Central memory CD4-positive, alpha-beta T cell (primary cell): Measurements from ENCODE around the gene CYB5R4.

Source experiments
- DNase-seq: peaks from one replicate; pipeline ENCODE4 v3.0.0; 2022
- total RNA-seq, 3 experiments: gene quantifications; one replicate each; lab custom pipeline; 2026; lab: John Stamatoyannopoulos, UW

CYB5R4 gene, protein sequence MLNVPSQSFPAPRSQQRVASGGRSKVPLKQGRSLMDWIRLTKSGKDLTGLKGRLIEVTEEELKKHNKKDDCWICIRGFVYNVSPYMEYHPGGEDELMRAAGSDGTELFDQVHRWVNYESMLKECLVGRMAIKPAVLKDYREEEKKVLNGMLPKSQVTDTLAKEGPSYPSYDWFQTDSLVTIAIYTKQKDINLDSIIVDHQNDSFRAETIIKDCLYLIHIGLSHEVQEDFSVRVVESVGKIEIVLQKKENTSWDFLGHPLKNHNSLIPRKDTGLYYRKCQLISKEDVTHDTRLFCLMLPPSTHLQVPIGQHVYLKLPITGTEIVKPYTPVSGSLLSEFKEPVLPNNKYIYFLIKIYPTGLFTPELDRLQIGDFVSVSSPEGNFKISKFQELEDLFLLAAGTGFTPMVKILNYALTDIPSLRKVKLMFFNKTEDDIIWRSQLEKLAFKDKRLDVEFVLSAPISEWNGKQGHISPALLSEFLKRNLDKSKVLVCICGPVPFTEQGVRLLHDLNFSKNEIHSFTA
- 33.2 to 50.3 (median 46.2) reads per million in 3 experiments for total RNA-seq

DNA sequence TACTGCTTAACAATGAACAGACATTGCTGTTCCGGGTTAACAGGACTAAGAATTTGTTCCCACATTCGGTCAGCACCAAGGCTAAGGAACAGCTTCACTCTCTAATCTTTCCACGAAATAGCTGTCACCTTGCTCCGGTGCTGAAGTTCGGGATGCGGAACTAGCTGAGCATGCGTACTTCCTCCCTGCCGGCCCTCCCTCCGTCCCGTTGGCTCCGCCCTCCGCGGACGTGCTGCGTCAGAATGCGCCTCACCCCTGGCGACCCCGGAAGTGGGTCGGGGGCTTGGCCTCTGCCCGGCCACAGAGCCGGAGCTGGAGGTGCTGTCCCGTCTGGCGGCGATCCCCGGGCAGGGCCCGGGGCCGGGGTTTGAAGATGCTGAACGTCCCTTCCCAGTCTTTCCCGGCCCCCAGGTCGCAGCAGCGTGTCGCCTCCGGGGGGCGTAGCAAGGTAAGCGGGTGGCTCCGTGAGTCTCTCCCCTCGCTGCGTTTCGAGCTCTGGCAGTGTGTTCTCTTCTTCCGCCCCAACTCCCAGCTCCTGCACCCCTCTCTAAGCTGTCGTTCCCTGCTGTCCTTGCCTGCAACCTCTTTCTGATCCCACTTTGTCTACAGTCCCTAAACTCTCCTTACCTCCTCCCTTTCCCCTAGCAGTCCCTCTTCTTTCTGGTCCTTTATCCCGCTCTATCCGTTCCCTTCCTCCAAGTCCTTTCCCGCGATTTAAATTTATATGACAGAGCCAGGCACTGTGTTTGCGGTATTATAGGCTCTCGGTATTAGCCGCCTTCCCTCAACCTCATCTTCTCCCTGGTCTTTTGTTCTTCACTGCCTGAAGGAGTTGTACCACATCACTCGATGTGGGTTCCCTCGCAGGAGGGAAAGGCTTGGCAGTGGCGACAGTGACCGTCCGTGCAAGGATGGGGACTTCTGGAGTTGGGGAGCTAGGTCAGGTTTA lies at the start of gene CYB5R4:
Gene CYB5R4, plus strand, starts transcription at position 280 of the 949 bp plus-strand sequence. Its CDS starts 94 bp downstream, at position 374.
- peak; percentile 93 for DNase-seq

DNA sequence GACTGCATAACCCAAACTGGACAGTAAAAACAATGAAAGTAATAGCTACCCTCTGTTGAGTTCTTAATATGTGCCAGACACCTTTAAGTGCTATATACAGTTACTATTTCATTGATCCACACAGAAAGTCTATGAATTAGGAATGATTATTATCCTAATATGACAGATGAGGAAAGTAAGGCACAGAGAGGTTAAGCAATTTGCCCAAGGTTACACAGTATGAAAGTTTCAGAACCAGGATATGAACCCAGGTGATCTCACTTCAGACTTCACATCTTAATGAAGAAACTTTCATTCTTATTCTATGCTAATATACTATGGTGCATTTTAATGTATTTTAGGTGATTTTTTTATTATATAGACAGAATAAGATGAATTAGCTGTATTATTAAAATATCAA lies 46.9 kb upstream of the CYB5R4 start:
- DNase-seq, result no peak

DNA sequence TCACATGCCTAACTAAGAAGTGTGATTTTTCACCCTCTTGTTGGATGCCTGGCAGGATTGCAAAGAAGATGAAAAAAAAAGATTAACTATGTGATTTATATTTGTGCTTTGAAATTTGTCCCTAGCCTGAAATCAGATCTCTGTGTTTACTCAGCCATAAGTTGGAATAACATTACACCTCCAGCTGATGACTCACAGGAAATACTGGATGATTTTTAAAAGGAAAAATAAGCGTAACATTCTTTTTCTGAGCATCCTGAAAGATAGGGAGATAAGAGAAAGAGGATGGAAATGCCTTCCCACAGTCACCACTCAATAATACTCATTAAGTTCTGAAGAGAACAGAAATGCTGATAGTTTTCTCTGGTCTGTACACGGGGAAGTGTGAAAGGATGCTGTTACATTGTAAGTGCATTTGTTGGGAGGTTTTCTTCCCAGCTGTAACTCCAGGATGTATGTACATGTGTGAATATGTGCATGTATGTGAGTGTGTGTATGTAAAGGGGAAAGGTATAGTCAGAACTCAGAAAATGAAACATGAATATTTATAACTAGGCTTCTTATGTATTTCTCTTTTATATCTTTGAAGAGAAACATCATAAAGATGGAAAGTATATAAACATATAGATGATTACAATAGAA lies 43.7 kb upstream of the CYB5R4 start:
- no peak for DNase-seq

DNA sequence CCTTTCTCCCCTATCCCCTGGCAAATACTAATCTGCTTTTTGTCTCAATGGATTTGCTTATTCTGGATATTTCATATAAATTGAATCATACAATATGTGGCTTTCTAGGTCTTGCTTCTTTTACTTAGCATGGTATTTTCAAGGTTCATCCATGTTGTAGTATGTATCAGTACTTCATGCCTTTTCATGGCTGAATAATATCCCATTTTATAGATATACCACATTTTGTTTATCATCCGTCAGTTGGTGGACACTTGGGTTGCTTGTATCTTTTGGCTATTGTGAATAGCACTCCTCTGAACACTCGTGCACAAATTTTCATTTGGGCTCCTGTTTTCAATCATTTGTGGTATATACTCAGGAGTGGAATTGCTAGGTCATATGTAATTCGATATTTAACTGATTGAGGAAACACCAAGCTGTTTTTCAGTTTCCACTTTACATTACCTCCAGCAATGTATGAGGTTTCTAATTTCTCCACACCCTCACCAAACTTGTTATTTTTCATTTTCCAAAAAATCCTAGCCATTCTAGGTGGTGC lies 36.8 kb upstream of the CYB5R4 start:
- DNase-seq, result no peak

DNA sequence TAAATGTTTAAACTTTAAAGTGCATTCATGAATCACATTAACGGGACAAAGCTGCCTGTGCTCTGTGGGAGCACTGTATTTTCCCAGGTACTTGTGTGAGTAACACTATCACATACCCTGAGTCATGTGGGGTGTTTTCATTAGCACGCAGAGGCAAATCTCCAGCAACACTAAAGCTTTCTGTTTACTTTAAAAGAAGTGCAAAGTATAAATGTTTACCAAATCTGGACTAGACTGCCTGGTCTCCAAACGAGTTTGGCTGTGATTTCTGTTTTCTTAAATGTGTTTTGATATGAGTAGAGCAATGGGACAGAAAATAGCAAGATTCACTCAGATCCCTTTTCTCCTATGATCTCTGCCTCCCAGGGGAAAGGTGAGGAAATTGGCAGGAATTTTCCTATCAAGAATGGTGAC lies 35.1 kb upstream of the CYB5R4 start:
- no peak for DNase-seq

DNA sequence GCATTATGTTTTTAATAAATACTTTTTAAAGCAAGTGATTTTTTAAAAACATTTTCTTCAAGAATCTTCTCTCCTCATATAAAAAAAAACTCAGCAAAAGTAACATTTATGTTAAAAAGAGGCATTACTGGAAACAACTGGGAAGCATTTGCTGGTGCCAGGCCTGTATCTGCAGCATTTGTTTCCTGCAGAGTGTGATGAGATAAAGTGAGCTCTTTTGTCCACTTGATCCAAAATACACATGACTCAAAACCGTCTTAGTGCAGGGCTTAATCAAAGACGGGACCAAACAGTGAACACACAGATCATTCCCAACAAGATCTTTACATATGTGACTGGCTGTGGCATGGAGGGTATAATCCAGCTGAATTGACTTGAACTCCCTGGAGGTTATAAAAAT lies 34.7 kb upstream of the CYB5R4 start:
- DNase-seq, result no peak

DNA sequence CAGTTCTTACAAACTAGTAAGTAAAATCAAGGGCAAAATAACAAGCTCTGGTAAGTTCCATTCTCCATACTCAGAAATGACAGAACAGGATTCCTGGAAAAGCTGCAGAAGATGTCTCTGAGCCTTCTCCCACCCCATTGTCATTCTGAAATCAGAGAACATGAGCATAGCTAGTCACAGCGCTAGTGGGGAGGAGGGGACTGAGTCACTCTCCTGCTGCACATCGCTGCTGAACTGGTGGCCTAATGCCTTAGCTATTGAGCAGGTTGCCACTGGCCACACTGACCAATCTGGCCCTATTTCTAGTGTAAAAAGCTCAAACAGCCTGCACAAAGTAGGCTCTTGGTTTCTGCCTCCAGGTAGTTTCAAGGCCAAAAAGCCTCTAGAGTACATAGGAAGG lies 32.4 kb upstream of the CYB5R4 start:
- no peak for DNase-seq

DNA sequence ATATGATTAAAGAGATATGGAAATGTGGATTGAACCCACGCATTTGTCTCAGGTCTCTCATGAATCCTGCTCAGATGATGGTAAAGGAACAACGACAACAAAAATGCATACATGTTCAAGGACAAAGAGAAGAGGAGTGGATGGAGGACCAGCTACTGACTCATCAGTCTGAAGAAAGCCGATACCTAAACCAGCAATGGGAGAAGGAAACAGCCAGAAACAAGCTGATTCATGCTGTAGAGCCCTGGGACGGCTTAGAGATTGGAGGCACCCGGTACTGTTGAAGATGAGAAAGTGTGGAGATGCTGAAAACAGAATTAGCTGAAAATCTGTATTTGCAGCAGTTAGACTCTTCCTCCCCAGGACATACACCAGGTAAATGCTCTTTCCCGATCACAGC lies 20.8 kb upstream of the CYB5R4 start:
- no peak for DNase-seq

DNA sequence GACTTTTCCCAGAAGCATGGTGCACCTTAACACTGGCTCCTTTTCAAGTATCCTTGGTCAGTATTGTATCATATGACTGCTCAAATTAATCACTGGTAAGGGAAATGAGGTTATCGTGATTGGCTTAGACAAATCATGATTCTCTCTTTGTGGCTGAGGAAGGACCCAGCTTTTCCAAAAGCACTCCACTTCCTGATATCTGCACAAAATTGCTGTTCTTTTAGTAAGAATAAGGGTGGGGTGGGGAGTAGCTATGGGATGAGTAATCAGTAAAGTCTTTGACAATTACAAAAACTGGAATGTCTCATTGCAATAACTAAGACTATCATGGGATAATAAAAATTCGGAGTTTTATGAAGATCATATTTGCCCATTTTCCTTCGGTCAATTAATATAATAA lies 15.3 kb upstream of the CYB5R4 start:
- no peak for DNase-seq

DNA sequence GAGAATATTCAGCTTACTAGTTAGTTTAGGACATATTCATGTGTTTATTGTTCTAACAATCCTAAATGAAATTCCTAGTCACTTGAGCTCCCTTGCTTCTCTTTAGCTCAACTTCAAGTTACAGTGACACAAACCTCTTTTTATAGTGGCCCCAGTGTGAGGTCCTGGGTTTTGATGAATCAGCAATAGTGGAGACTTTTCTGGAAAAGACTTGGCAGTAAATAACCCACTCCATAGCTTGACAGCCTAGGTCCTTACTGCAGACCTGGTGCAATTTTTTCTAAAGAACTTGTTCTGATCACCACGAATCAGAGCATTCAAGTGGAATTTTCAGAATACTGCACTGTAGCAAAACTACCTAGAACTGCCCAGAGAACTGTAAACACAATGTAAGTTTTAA lies 13.2 kb upstream of the CYB5R4 start:
- no peak for DNase-seq

DNA sequence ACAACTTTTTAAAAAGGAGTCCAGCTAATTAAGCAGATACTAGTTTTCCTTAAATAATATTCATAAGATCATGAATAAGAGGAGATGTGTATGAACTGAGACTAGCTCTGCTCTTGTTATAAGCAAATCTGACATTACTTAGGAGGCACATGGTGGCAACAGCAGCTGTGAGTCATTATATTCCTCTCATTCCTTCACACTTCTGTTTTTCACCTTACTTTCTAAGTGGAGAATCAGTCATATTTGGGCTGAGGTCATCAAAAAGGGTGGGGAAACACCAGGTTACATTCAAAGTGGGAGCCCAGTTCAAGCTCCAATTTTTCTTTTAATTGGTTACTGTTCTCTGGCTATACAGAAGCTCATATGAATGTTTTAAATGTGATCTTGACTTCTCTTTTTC lies 12.3 kb upstream of the CYB5R4 start:
- no peak for DNase-seq

DNA sequence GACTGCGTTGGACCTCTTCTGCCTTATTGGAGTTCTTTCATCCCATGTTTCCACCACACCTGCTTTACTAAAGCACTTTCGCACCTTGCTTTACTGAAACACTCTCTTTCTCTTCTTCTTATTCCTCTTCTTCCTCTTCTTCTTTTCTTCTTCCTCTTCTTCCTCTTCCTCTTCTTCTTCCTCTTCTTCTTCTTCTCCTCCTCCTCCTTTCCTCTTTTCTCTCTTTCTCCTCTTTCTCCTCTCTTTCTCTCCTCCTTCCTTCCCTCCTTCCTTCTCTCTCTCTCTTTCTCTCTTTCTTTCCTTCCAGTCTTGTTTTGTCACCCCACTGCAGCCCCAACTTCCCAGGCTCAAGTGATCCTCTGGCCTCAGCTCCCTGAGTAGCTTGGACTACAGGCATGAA lies 10.4 kb upstream of the CYB5R4 start:
- DNase-seq, result no peak

DNA sequence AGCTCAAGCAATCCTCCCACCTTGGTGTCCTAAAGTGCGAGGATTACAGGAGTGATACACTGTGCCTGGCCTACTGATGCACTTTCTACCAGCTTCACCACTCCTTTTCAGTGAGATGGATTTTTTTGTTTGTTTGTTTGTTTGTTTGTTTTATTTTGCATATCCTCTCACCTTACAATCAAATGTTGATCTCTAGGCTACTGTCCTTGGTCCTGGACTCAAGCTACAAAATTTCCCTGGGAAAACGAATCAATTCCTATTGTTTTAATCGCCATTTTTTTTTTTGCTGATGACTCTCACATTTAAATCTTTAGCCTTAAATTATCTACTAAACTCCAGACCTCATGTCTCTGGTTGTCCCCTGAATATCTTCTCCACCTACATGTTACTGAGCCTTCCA lies 9.9 kb upstream of the CYB5R4 start:
- no peak for DNase-seq

DNA sequence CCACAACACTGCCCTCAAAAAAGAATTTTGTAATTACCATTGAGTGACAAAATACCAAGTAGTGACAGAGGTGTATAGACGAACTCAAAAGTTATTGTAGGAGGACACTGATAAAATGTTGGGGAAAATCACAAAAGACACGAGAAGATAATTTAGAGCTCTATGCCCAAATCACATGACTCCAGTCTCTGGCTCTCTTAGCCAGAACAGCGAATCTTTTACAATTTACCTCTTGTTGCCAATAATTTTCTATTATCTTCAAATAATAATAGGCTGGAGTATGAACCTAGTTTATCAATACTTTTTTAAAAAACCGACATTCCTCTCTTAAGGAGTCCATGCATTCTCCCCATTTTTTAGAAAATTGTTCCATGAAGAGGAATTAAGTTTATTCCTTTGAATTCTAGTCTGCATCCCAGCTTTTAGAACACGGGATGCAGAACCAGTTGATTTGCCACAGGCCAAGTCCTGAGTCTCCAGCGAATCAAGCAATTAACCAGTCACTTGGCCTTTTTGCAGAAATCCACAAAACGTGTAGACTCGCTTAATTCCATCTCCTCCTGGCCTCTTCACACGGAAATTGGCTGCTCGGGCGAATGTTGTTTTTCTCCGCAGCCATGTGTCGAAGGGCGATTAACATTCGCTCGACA lies 6.8 kb upstream of the CYB5R4 start:
- DNase-seq, result no peak

DNA sequence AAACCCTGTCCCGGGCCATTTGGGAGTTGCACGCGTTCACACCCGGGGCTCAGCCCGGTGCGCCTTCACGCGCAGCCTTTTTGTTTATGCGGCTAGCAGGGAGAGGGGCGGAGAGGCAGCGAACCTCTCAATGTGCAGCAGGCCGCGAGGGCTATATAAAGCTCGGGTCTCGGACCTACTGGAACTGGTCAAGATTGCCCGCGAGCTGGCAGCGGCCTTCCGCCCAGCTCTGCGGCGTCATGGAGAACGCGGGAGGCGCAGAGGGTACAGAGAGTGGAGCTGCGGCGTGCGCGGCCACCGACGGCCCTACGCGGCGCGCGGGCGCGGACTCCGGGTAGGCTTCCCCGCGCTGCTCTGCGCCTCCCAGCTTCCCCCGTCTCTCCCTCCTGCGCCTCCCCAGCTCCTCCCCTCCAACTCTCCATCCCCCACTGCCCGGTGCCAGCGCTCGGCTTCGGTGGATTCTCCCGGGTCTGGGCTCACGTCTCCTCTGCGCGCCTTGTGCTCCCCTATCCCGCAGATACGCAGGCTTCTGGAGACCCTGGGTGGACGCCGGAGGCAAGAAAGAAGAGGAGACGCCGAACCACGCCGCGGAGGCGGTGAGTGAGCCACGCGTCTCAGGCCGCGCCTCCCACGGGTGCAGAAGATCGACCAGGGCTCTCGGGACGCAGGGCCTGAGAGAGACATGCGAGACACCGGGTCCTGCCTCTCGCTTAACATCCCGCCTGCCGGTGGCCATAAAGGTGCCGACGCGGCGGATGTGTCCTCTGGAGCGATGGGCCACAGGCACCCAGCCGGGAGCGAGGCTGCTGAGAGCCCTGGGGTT lies 6.1 kb upstream of the CYB5R4 start, which contains the start of gene RIPPLY2:
Gene RIPPLY2, plus strand, starts transcription at position 183 of the 823 bp plus-strand sequence. Its CDS starts 57 bp downstream, at position 240.
- DNase-seq, result no peak

DNA sequence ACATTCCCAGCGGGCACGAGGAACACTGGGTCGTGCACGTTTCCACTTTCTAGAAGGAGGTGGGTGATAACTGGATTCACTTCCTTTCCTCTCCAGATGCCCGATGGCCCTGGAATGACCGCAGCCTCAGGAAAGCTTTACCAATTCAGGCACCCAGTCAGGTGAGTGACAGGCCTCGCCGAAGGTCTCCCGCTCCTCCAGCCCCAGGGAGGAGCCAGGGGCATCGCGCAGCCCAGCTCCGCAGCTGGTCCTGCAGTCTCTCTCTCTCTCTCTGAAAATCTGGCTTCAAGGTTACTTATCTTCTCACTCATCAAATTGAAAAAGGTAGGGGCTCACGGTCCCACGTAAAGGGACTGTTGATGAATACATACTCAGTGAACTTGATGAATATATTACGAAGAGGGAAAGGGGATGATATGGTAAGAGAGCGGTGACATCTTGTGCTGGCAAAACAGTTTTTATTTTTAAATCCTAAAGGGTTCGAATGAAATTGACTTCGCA lies 5.4 kb upstream of the CYB5R4 start:
- DNase-seq, result no peak

DNA sequence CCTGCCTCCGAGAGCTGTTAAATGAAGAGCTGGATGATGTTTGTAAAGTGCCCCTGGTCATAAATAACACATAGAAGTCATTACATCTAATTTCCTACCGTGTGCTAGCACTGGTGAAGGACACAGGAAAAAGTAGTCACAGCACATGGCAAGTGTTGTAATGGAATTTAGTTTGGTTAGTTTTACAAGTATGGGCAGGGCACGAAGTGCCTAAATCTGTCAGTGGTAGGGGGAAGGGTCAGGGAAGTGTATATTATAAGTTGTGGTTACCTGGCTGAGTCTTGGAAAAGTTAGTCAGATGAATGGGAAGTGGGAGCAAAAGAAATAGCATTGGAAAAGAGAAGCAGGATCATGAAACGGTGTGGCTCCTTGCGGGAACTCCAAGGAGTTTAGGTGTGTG lies 4.7 kb upstream of the CYB5R4 start:
- no peak for DNase-seq

DNA sequence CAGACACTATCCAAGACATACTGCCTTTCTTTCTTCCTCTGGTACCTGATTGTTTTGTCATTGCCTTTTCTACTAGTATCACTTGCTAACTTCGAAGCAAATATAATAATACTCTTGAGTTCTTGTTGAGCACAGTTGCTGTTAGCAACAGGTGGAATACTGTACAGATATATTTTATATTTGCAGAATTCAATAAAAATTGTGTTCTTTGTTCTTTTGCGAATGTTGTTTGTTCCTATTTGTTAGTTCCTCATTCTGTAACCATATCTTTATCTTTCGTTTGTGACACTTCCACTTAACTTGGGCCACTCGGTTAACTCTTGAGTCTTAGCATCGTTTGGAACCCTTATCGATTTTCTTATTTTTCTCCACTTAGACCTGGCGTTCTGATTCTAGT lies 868 bp downstream of the CYB5R4 start:
- no peak for DNase-seq

DNA sequence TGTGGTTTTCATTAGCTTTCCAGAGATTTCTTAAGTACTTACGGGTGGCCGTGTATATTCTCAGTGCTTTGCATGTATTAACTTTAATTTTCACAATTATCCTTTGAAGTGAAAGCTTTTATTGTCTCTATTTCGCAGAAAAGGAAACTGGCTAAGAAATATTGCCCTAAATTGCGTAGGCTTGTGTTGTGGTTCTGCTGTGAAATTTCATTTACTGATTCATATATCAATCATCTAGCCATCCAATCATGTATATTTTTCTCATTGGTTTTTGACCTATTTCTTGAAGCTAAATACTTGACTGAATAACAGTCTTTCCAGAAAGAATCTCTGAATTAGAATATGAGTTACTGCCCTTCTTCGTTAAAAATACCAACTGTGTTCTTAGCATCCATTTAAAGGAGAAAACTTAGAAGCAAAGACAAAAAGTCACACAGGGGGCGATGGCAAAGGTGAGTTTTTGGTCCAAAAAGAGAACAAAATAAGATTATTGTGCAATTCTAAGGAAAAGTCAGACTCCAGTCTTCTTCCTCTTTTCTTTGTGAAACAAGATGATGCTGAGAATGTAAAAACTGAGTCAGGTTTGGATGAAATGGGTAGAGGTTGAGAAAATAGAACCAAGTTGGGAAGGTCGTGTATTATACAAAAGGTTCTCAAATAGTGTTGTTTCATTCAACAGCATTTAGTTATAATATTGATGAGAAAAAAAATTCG lies 1.4 kb downstream of the CYB5R4 start:
- DNase-seq, result no peak

DNA sequence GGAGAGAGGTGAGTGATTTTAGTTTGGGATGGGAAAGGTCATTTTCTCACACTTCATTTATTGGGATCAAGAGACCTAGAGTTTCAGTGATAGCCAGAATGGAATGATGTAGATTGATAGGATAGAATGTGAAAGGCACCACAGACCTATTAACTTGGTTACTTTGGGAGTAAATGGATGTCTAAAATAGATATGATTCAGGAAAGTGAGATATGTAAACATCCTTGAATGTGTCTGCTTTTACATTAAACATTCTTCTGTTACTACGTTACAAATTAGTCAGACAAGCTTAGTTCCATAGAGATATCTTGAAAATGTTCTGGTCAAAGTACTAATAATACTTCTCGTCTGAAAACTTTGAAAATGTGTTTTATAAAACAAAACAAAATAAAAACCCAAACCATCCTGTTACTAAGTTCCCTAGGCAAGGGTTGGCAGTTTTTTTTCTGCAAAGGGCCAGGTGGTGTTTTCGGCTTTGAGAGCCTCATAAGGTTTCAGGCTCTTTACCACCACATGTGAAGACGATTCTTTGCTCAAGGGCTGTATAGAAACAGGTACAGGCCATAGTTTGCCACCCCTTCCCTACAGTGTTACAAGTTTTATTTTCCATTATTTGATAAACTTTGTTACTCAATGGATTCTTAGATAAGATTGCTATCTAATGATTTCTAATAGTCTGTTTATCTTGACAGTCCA lies 3.4 kb downstream of the CYB5R4 start:
- DNase-seq, result no peak
